ENCODE data around the gene KATNAL2.

The KATNAL2 gene

GRCh38 chr18:47035156-47035671 is 117.8 kb downstream of the KATNAL2 start, which contains the start of gene ELOA2:
TSS of gene ELOA2 (minus strand) at chr18:47035621. CDS start at chr18:47035264, 357 bp downstream.
- DNase-seq (ENCODE audit: low spot score), result no peak

GRCh38 chr18:47036298-47036874 is 119.0 kb downstream of the KATNAL2 start:
- DNase-seq (ENCODE audit: low spot score), result peak; percentile 46

GRCh38 chr18:47036927-47037578 is 119.7 kb downstream of the KATNAL2 start:
- no peak for DNase-seq (ENCODE audit: low spot score)

GRCh38 chr18:47040982-47041381 is 123.6 kb downstream of the KATNAL2 start:
- DNase-seq (ENCODE audit: low spot score), result no peak

GRCh38 chr18:47050468-47050867 is 133.1 kb downstream of the KATNAL2 start:
- DNase-seq (ENCODE audit: low spot score), result peak; percentile 59

- no peak for DNase-seq (ENCODE audit: low spot score)
Measured at GRCh38 chr18:47054369-47054768, 137.0 kb downstream of the KATNAL2 start.

GRCh38 chr18:47062471-47062870 is 145.1 kb downstream of the KATNAL2 start:
- no peak for DNase-seq (ENCODE audit: low spot score)

- DNase-seq (ENCODE audit: low spot score), result no peak
Measured at GRCh38 chr18:47063096-47063495, 145.7 kb downstream of the KATNAL2 start.

GRCh38 chr18:47067648-47068047 is 150.2 kb downstream of the KATNAL2 start:
- DNase-seq (ENCODE audit: low spot score), result no peak

GRCh38 chr18:47075098-47075883 is 157.9 kb downstream of the KATNAL2 start:
- DNase-seq (ENCODE audit: low spot score), result no peak

GRCh38 chr18:47077111-47077510 is 159.7 kb downstream of the KATNAL2 start:
- DNase-seq (ENCODE audit: low spot score), result no peak

GRCh38 chr18:47080872-47081271 is 163.5 kb downstream of the KATNAL2 start:
- DNase-seq (ENCODE audit: low spot score), result no peak

- no peak for DNase-seq (ENCODE audit: low spot score)
Measured at GRCh38 chr18:47081578-47081977, 164.2 kb downstream of the KATNAL2 start.

- no peak for DNase-seq (ENCODE audit: low spot score)
Measured at GRCh38 chr18:47087676-47088075, 170.3 kb downstream of the KATNAL2 start.

GRCh38 chr18:47095810-47096209 is 178.4 kb downstream of the KATNAL2 start:
- no peak for DNase-seq (ENCODE audit: low spot score)

- peak; percentile 65 for DNase-seq (ENCODE audit: low spot score)
Measured at GRCh38 chr18:47100212-47100831, 182.9 kb downstream of the KATNAL2 start.

GRCh38 chr18:47108373-47108772 is 191.0 kb downstream of the KATNAL2 start:
- DNase-seq (ENCODE audit: low spot score), result no peak

GRCh38 chr18:47108998-47109405 is 191.6 kb downstream of the KATNAL2 start:
- DNase-seq (ENCODE audit: low spot score), result no peak

- DNase-seq (ENCODE audit: low spot score), result no peak
Measured at GRCh38 chr18:47109720-47110119, 192.3 kb downstream of the KATNAL2 start.

GRCh38 chr18:47110492-47111274 is 193.3 kb downstream of the KATNAL2 start:
- no peak for DNase-seq (ENCODE audit: low spot score)

- DNase-seq (ENCODE audit: low spot score), result no peak
Measured at GRCh38 chr18:47113796-47114540, 196.6 kb downstream of the KATNAL2 start.
